ENCODE data around the gene PSEN2.
"Not testable (repeated sequence)": the region's sequence is repeated elsewhere in the genome, so short reads cannot be mapped to it uniquely, and the experiment has no call there.

DNA sequence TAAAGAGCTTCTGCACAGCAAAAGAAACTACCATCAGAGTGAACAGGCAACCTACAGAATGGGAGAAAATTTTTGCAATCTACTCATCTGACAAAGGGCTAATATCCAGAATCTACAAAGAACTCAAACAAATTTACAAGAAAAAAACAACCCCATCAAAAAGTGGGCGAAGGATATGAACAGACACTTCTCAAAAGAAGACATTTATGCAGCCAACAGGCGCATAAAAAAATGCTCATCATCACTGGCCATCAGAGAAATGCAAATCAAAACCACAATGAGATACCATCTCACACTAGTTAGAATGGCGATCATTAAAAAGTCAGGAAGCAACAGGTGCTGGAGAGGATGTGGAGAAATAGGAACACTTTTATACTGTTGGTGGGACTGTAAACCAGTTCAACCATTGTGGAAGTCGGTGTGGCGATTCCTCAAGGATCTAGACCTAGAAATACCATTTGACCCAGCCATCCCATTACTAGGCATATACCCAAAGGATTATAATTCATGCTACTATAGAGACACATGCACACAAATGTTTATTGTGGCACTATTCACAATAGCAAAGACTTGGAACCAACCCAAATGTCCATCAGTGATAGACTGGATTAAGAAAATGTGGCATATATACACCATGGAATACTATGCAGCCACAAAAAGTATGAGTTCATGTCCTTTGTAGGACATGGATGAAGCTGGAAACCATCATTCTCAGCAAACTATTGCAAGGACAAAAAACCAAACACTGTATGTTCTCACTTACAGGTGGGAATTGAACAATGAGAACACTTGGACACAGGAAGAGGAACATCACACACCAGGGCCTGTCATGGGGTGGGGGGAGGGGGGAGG, 59.1 kb downstream of the PSEN2 start:
- TF ChIP-seq, protein P1, sequence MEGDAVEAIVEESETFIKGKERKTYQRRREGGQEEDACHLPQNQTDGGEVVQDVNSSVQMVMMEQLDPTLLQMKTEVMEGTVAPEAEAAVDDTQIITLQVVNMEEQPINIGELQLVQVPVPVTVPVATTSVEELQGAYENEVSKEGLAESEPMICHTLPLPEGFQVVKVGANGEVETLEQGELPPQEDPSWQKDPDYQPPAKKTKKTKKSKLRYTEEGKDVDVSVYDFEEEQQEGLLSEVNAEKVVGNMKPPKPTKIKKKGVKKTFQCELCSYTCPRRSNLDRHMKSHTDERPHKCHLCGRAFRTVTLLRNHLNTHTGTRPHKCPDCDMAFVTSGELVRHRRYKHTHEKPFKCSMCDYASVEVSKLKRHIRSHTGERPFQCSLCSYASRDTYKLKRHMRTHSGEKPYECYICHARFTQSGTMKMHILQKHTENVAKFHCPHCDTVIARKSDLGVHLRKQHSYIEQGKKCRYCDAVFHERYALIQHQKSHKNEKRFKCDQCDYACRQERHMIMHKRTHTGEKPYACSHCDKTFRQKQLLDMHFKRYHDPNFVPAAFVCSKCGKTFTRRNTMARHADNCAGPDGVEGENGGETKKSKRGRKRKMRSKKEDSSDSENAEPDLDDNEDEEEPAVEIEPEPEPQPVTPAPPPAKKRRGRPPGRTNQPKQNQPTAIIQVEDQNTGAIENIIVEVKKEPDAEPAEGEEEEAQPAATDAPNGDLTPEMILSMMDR (conservative IDR thresholded peaks at IDR 0.05) = not testable (repeated sequence)
- TF ChIP-seq EZH2 (IDR thresholded peaks at IDR 0.05; ENCODE audit: low read depth) = not testable (repeated sequence)
